GM21529 (cell line): ENCODE data around the gene AMPD2.

Experiments used
- ATAC-seq: cut with Tn5 transposase; IDR thresholded peaks from one replicate; pipeline ENCODE4 v1.9.1; 2021; ENCODE audit not compliant: unreplicated experiment

Gene AMPD2

DNA sequence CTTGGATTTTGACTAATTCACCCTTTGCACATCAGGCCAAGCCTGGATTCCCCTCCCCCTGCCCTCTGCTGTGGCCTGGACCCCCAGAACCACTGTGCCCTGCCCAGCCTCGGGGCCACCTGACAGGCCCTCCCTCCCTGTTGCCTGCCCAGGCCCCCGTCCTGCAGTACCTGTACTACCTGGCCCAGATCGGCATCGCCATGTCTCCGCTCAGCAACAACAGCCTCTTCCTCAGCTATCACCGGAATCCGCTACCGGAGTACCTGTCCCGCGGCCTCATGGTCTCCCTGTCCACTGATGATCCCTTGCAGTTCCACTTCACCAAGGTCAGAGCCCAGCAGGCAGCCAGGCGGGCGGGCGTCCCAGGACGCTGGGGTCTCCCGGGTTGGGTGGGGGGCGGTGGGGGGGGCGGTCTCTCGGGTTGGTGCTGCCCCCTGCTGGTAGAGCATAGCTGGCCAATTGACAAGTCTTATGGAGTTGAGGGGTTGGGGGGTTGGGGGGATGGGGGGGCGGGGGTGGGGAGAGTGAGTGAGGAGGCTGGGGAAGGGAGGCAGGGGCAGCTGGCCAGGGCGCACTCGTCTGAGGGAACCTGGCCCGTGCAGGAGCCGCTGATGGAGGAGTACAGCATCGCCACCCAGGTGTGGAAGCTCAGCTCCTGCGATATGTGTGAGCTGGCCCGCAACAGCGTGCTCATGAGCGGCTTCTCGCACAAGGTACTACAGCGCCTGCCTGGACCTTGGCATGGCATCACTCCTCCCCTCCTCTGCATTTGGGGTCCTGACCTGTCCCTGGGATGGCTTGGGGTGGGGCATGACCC is 10.7 kb downstream of the AMPD2 start:
- ATAC-seq, result no peak

DNA sequence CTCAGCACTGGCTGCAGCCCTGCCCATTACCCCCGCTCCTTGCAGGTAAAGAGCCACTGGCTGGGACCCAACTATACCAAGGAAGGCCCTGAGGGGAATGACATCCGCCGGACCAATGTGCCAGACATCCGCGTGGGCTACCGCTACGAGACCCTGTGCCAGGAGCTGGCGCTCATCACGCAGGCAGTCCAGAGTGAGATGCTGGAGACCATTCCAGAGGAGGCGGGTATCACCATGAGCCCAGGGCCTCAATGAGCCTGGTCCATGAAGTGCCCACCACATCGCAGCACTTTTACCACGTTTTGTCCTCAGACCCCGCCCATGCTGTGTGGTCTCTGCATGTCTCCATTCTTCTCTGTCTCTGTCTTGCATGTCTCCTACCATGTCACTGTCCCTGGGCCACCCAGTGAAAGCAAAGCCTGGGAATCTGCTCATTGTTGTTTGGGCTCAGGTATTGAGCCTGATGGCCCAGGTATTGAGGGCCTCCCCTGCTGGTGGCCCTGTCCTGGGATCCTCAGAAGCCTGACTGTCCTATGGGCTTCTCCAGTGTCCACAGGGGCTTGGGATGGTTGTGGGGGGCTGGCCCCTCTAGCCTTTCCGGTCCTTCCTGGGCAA is 11.4 kb downstream of the AMPD2 start:
- ATAC-seq, result no peak

- ATAC-seq, result no peak
Observed at GRCh38 chr1:109631513-109632505, 12.2 kb downstream of the AMPD2 start.

- no peak for ATAC-seq
Observed at GRCh38 chr1:109632671-109633346, 13.2 kb downstream of the AMPD2 start.

DNA sequence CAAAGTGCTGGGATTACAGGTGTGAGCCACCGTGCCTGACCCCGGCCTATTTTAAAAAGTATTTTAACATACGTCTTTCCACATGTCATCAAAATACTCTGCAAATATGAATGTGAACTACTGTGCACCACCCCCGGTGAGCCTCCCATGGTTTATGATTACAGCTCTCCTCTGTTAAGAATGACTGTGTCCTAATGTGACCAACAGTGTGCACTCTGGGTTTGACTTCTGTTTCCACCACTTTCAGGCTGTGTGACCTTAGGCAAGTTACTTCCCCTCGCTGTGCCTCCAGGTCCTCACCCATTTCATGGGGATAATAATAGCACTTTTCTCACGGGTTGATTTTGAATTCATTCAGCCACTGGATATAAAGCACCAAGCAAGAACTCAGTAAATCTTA is 14.7 kb downstream of the AMPD2 start:
- no peak for ATAC-seq

DNA sequence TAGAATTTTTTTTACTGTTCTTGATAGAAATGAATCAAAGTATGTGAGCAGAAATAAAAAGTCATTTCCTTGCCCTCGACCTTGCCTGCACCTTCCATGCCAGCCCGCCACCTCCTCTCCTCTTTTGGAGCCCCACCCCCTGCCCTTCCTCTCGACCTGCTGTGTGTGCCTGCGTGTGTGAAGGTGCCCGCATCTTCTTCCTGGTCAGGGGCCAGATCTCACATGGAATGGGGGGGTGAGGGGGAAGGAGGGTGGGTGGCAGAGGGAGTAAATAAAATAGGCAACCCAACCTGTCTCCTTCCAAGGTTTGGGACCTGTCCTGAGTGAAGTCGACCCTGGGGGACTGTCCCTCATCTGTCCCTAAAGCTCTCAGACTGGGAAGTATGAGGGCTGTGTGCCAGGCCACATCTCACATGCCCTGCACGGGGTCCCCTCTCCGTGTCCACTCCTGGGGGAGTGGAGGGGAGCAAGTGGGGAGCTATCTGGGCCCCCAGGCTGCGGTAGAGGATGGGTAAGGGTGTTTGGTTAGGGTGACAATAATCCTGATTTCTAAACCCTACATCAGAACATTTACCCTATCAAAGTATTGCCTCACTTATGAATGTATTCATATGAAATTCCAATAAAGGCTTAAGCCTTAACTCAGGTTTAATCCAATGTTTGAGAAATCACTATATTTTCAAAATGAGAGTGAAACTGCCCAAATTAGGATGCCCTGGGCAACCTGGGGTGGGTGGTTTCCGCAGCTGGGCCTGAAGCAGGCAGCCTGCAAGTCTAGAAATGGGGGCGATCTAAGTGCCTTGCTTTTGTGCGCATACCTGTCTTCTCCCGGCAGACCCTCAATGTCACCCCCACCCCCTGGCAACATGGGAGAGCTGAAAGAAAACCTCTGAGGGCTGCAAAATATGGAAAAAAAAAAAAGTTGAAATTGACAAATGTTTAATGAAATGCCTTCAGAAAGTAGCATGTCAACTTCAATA is 15.4 kb downstream of the AMPD2 start:
- ATAC-seq, result no peak

GRCh38 chr1:109635862-109636200 is 16.2 kb downstream of the AMPD2 start:
- ATAC-seq, result no peak

- ATAC-seq, result no peak
Observed at GRCh38 chr1:109636201-109636952, 16.7 kb downstream of the AMPD2 start.

DNA sequence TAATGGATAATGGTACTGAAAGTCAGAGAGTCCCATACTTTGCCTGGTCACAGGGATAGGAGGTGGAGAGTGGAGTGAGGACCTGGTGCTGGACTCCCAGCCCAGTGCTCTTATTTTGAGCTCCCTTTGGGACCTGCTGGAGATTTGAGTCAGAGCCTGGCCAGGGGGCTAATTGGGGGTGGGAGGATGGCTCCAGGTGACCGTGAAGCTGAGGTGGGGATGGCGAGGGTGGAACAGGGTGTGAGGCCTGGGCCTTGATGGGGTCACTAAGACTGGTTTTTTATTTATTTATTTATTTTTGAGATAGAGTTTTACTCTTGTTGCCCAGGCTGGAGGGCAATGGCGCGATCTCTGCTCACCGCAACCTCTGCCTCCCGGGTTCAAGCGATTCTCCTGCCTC is 17.8 kb downstream of the AMPD2 start:
- no peak for ATAC-seq

- ATAC-seq, result no peak
Observed at GRCh38 chr1:109639063-109639840, 19.6 kb downstream of the AMPD2 start.

DNA sequence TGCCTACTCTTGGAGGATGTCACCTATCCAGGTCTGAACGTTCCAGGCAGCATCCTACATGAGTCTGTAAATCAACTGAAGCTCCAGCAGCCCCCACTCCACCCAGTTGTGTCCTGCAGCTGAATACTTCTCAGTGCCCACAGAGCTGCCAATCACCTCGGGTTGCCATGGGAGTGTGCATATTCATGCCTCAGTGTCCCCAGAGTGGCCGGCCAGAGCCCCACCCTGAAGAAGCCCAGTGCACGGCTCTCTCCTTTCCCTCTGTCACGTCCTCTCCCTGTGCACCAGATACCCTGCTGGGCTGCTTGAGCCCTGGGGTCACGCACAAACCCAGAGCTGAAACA is 20.2 kb downstream of the AMPD2 start:
- no peak for ATAC-seq

GRCh38 chr1:109640285-109640865 is 20.7 kb downstream of the AMPD2 start:
- ATAC-seq, result peak; percentile 58

DNA sequence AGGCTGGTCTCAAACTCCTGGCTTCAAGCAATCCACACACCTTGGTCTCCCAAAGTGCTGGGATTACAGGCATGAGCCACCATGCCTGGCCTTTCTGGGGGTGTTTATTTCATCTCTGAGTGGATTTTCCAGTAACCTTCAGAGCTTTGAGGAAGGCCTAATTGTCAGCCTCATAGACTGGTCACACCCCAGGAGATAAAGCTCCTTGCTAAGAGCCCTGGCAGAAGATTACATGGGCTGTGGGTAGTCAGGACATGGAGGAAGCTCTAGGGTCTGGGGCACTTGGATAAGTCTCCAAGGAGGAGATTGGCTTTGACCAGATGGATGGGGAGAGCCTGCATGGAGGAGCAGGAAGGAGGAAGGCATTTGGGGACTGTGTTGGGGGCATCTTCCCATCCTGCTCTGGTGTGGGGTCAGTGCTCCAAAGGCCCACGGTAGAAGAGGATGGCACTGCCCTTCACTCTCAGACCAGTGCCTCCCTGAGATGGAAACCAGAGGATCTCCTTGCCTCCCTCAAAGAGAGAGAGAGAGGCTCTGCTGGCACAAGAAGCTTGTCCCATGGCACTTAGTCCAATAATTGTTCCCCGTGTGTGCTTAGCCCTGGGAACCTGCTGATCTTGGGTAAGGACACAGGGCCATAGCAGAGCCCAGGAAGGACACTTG is 21.6 kb downstream of the AMPD2 start:
- ATAC-seq, result no peak

GRCh38 chr1:109641861-109642260 is 22.2 kb downstream of the AMPD2 start:
- no peak for ATAC-seq

DNA sequence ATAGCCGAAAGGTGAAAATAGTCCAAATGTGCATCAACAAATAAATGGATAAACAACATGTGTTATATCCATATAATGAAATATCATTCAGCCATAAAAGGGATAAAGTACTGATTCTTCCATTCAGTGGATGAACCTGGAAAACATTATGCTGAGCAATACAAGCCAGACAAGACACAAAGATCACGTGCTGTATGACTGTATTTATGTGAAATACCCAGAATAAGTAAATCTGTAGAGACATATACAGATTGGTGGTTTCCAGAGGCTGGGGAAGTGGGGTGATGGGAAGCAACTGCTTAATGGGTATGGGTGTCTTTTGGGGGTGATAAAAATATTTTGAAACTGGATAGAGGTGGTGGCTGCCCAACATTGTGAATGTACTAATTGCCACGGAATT is 23.0 kb downstream of the AMPD2 start:
- ATAC-seq, result no peak

- peak; percentile 81 for ATAC-seq
Observed at GRCh38 chr1:109643385-109644230, 24.0 kb downstream of the AMPD2 start.

GRCh38 chr1:109644670-109645069 is 25.0 kb downstream of the AMPD2 start:
- no peak for ATAC-seq
